Amniotic stem cell (primary cell): ENCODE results near the gene TMPRSS13.

Source experiments
- DNase-seq: peaks from one replicate; lab custom pipeline; 2025; lab: John Stamatoyannopoulos, UW

The TMPRSS13 gene

DNA sequence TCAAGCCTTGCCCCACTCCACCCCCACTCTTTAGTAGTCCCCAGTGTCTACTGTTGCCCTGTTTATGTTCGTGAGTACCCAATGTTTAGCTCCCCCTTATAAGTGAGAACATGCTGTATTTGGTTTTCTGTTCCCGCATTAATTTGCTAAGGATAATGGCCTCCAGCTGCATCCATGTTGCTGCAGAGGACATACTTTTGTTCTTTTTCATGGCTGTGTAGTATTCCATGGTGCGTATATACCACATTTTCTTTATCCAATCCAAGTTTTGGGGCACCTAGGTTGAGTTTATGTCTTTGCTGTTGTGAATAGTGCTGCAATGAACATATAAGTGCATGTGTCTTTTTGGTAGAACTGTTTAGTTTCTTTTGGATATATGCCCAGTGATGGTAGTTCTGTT lies 36.6 kb downstream of the TMPRSS13 start:
- DNase-seq, result no peak

DNA sequence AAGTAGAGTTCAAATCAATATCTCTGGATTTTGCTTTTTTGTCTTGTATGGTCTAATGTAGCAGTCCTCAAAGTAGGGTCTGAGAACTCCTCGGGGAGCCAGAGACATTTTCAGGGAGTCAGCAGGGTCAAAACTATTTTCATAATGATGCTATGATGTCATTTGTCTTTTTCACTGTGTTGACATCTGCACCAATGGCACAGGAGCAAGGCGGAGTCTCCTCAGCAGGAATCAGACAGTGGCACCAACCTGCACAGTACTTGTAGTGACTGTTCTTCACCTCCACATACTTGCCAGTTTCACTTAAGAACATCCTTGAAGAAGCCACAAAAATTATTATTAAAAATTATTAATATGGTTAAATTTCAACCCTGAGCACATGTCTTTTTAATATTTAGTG lies 37.8 kb downstream of the TMPRSS13 start:
- DNase-seq, result no peak

DNA sequence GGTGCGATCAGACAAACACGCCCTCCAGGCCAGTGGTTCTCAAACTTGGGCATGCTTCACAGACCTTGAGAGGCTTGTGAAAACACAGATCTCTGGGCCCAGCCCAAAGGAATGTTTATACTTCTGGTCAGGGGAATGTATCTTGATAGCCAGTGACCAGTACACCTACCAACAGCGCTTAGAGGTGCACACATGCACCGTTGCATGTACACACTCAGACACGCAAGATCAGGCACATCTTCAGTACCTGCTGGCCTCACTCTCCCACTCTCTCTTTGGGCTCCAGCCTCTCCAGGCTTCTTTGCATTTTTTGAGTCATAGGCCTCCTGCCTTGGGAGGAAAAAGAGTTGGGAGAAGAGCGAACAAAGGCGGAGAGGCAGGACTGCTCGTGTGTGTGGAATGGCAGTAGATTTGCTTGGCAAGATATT lies 41.0 kb downstream of the TMPRSS13 start:
- DNase-seq, result no peak

DNA sequence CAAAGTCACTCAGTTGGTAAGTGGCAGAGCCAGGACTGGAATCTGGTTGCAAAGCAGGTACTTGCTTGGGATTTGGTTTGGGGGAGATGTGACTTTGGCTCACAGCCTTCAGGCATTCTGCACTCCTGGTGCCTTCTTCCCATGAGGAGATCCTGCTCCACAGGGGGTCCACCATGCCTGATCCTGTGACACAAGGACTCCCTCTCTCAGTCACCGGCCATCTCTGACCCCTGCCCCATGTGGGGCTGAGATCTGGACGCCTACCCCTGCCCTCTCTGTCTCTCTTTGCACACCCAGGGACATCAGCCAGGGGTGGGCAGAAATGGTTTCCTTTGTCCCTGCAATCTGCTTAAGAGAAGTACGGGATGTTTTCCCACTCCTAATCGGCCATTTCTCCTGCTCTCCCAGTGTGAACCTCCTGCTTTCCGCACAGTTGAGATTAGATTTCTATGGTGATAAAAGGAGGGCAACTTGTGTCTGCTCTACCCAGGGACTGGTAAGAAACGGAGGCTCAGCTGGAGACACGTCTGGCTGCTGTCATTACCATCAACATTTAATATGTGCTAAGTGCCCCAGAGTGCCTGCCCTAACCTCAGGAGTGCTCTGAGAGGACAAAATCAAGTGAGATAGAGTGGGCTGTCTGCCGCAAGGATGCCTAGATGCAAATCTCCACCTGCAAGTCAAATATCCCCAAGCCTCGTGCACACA lies 41.6 kb downstream of the TMPRSS13 start:
- DNase-seq, result no peak

DNA sequence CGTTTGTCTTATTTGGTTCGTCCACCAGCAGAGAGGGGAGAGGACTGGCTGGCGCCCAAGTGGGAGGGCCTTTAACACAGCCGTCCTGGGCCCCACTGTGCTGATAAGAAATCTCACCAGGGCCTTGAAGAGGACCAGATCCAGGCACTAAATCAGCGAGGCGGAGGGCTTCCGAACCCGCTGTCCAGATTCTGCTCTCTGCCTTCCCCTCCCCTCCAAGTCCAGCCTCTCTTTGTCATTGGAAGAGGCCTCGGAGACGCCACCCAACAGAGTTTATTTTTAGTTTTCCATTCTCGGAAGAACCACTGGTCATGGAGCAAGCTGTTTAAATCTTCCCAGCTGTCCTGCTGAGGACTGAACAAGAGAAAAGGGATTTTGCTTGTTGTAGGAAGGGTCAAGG lies 43.4 kb downstream of the TMPRSS13 start:
- no peak for DNase-seq

DNA sequence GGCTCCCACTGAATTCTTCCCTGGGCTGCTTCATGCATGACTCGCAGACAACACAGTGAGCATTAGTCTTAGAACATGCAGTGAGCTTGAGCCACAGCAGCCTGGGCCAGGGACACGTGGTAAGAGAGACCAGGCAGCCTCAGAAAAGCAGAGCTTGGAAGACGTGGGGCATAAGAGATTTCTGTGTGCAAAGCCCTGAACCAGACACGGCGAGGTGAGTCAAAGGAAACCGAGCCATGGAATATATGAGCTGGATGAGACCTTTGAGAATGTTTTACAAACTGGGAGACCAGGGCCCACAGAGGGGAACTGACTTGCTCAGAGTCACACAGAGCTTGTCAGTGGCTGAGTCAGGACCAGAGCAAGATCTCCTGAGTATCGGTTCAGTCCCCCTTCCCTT lies 44.2 kb downstream of the TMPRSS13 start:
- DNase-seq, result no peak

DNA sequence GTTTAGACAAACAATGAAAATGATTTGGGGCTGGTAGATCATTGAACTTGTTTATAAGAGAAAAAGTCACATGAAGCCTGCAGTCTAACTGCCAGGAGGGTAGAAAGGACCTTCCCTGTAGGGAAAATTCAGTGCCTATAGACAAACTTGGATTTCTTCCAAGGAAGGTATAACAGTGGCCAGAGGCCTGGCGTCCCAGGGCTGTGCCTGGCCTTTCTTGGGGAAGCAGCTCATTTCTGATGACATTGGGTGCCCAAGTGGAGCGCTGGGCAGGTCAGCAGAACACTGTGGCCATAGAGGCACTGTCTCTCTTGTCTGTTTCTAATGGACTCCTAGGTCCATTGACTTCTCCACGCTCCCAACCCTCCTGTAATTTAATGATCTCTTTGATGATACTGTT lies 46.1 kb downstream of the TMPRSS13 start:
- DNase-seq, result no peak

DNA sequence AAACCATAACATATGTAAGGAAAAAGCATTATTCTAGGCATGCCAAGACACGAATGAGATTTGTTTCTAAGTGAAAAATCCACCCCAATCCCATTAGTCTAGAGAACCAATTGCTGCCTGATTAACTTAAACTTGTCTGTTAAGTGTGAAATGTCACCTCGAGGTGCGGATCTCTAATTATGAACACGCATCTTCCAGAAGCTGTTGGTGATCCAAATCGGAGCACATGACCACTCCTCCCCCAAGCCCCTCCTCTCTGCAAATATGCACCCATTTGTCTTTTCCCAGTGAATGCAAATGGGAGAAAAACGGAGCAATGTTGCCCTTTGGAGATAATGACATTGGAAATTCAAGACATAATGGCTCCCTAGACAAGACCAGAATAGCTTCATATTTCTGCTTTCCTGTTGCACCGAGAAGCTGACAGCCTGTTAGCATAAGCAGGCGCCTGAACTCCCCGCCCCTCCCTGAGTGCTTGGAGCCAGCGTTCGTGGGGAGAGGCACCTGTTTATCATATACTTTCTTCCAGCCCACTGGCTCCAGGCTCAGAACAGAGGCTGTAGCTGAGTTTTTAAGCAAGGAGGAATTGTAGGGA lies 46.8 kb downstream of the TMPRSS13 start:
- DNase-seq, result no peak

DNA sequence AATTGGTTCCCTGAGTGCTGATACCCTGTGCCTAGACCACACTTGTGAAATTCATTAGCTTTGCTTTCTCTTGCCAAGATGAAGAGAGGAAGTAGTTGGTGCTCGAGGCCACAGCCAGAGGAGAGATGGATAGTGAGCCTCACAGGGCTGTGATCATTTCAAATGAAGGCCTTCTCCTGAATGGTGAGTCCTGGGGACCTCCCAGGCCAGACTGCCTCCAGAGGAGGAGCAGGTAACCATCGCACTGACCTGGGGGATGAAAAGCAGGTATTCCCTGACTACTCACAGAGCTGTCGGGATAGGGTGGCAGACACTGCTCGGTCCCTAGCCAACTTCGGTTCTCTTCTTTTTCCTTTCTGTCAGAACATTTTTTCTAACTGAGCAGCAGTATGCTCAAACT lies 48.0 kb downstream of the TMPRSS13 start:
- DNase-seq, result no peak

DNA sequence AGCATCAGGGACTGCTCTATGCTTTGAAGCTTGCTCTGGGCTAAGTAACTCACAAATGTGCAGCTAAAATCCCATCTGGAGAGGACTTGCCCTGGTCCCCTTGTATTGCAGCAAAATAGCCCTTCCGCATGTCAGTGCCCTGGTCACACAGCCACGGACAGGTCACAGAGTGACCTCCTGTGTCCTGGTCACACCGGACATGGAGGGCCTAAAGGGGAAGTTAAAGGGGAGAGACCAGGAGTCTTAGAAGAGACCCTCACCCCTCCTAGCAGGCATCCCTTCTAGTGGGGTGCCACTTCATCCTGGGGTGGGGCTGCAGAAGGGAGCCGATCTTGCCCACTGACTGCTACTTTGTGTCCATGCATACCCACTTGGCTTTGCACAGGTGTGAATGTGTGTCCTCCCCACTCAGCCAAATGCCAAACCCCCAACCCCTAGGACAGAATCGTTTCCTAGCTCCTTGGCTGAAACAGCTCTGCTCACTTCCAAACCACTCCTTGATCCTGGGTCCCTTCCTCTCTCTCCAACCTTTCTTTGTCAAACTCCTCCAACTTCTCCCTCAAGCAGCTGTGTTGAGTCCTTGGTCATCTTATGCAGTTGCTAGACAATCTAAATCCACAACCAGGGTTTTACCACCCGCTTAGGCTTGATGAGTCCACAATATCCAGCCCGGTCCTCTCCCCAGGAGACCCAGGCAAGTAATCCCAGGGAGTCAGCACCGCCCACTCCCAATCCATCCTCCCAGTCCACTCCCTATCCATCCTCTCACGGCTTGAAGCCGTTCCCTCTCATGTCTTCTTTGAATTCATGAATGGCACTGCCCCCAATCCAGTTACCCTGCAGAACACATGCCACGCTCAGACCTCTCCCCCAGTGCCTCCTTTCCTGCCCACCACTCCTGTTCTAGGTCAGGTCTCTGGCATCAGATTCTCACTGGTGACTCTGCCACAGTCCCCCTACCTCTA lies 49.4 kb downstream of the TMPRSS13 start:
- no peak for DNase-seq

DNA sequence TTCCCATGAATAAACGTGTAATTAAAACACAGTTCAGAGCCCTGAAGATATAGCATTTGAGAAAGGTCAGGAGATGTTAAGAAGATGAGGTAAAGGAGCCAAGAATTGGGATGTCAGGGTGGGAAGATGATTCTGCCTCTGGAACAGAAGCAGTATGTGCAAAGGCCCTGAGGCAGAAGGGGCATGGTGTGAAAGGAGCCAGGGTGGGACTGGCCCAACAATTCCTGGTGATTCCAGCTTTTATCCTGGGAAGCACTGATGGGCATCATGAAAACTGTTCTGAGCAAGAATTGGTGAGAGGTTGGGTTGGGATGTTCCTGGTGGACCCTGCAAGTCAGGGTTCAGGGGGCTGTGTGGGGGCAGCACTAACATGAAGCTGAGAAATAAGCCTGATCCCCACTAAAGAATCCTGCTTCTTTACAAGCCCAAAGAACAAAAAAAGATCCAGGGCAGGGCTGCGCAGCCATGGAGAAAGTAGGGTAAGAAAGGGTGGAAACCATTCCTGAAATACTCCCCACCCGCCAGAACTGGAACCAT lies 50.2 kb downstream of the TMPRSS13 start:
- no peak for DNase-seq

DNA sequence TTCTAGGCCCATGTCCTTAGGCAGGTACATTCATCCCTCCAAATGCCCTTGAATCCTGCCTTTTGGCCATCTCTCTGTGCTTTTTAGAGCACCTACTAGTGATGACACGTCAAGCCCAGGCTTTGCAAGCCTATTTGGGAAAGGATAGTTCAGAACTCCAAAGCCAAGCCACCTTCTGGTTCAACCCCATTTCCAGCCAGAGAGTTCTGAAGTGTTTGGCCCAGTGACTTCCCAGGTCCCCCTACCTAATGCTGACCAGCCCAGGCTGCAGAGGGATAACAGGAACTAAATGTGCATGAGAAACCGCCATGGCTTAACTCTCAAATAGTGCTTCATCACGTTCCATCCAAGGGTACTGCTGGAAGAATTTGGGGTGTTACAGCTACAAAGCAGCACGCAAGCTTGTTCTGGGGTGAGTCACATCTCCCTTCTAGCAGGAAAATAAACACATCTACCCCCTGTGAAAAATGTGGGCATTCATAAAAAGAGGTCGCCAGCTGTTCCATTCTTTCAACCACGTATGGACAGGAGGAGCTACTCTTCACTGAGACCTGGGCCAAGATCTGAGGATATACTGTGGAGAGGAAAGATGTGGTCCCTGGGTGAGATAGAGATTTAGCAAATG lies 50.8 kb downstream of the TMPRSS13 start:
- no peak for DNase-seq

DNA sequence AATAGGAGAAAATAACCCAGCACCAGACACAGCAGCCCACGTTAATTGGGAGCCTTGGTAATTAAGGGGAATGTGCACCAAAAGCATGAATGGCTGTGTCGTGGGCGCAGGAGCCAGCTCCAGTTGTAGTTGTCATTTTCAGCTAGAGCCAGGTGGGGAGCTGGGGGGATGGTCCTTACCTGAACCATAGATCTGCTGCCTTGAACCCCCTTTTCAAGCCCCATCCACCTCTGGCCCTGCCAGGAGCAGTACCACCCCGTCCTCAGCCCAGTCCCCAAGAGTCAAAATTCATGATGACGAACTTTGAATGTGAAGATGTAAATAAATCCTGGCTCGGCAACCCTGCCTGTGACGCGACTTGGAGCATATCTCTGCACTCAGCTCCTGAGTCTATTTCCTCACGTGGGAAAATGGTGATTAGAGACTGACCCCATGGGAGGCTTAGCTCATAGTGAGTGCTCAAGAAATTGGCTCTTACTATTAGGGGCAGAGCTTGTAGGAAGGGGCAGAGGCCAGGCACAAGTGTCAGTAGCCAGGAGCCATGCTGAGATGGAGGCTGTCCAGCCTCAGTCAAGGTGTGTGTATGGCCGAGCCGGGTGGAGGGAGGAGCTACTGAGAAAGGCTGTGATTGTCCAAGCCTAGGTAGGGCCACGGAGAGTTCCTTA lies 52.0 kb downstream of the TMPRSS13 start:
- DNase-seq, result no peak

DNA sequence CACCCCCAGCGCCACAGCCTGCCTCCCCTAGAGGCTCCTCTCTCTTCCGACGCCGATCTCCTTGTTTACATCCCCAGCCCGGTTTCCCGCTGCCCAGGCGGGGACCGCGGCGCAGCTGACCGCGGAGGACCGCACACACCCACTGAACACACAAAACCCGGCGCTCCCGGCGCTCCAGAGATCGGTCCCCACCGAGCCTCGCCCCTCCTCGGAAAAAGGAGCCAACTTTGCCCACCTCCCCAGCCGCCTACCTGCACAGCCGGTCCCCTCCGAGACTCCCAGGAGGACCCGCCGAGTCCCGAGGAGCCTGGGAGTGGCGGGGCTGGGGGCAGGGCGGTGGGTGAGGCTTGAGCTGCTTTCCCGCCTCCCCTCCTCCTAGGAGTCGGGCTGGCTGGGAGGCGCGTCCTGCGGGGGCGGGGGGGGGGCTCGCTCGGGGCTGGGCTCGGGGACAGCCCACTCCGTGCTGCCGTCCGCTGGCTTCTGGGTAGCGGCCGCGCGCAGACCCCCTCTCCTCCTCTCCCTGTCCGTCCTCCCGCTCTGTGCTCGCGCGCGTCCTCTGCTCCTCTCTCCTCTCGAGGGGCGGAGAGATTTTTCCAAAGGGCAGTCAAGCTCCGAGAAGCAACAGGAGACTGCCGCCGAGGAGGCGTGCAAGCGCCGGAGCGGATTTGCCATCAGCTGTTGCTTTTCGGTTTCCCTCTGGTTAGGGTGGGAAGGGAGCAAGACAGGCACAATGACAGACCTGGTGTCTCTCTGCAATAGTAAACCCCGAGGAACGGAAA lies 52.7 kb downstream of the TMPRSS13 start, which contains the start of gene FXYD6:
Gene FXYD6 (minus strand): TSS at position 318 of the 779 bp plus-strand sequence. CDS start 33,882 bp downstream, outside the sequence.
- DNase-seq, result no peak

DNA sequence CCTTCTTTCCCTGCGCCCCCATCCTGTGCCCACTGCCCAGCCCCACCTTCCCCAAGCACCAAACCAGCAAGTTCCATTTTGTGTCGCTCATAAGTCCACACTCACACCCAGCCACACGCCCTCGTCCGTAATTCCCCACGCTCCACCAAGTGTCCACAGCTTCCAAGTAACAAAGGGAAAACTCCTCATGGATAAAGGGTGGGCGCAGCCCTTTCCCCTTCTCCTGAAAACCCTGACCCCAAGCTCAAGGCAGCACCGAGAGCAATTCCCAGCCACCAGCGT lies 53.2 kb downstream of the TMPRSS13 start:
- no peak for DNase-seq

DNA sequence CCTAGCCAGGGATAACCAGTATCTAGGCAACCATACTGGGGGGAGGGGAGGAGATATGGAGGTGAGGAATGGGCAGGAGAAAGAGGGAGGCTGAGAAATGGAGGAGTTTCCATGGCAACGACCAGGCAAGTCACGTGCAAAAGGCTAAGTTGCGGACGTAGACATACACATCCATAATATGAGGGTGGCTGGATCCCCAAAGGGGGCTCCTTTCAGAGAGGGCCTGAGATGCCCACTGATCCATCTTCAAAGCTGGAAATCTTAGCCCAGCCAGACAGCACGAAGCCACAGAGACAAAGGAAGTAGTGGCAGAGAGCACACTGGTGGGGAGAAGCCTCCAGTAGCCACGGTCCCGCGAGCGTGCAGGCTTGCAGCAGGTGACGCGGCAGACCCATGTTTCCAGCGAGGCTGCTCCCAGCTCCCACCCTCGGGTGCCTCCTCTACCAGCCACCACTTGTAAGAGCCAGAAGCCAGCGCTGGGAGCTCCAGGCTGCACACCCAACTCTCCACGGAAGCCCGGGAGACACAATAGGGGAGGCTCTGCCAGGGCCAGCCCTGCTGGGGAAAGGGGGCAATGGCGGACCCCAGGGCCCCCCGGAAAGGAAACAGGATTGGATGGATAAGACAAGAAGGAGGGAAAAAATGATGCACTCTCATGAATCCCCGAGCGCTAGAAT lies 53.7 kb downstream of the TMPRSS13 start:
- DNase-seq, result no peak

DNA sequence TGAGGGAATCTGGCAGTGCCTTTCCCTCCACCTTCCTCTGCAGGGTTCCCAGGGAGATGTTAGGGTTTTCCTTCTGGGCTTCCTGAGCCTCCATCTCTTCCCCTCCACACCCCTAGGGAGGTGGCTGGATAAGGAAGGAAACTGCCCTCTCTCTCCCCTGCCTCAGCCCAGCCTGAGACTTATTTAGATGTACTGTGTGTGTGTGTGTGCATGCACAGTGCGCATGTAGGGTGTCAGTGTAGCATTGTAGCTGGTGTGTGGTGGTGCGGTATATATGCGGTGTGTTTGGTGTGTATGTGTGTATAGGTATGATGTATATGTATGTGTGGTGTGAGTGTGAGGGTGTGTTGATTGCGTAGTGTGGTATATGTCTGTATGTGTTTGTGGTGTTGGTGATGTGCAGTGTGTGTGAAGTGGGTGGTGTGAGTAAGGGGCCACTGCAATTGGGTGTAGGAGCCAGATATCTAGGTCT lies 54.3 kb downstream of the TMPRSS13 start:
- DNase-seq, result no peak

DNA sequence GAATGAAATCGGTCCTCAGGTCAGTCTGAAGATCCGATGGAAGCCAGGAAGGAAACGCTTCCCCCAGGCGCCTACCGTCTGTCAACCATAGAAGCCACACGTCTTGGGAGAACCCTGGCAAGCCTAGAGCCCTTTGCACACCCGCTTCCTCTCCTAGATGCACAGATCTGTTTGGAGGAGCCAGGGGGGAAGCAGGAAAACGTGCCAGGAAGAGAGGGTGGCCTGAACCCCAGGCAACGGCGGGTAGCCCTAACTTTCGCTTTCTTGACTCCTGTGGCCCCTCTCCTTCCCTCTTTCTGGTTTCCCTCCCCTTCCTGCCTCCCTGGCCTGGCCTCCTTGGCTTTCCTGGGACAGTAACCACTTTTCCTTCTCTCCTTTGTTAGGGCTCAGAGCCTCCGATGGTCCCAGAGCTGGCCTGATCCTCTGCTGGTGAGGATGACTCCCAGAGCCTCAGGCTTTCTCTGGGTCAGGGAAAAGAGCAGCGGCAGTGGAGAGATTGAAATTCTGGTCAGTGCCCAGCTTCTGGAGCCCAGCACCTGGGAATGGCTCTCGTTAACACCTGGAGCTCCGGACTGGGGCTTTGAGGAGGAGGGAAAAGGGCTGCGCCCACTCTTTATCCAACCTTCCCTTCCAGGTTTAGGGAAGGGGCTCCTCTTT lies 54.8 kb downstream of the TMPRSS13 start:
- no peak for DNase-seq

DNA sequence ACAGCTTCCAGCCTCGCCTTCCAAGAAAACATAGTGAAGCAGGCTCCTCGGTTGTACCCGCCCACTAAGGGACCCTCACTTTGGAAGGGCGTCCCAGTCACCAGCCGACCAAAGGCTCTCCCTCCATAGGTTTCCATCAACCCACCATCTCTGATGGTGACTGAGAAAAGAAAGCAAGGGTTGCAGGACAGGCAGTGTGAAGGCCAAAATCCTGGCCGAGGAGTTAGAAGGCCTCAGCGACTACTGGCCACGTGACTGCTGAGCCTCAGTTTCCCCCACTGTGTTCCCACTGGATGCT lies 55.4 kb downstream of the TMPRSS13 start:
- no peak for DNase-seq
